ENCODE results near the gene SLC17A9.

SLC17A9 gene

DNA sequence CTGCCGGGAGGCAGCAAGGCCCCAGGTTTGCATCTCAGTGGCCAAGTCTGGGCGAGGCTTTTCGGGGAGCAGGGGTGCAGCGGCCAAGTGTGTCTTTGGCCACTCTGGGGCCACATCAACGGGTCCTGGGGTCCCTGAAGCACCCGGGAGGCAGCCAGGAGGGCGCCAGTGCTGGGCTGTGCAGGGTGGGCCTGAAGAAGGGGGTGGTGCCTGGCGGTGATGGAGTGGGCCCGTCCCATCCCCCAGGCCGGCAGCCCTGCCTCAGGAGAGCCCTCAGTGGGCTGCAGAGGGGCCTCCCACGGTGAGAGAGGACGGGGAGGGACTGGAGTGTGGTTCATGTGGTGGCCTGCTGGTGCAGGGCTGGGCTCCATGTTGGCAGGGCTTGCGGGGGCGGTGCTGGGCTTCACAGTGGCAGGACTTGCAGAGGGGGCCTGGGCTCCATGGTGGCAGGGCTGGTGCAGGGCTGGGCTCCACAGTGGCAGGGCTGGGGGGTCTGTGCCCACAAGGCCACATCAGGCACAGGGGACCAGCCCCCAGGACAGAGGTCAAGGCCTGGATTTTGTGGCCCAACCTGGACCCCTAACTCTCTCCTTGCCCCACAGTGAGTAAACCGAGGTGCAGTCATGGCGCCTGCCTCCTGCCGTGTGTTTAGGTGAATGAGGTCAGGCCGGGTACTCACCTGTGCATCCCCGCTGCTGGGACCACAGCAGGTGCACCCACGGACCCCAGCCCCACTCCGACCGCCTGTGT lies 64.7 kb downstream of the SLC17A9 start:
- no peak for DNase-seq (ENCODE audit: low read depth in 2 of 2)

GRCh38 chr20:63017826-63018411 lies 65.4 kb downstream of the SLC17A9 start:
- no peak for DNase-seq (ENCODE audit: low read depth in 2 of 2)

Data from stimulated activated CD8-positive, alpha-beta memory T cell treated with anti-CD3 and anti-CD28 coated beads, Interleukin-7, amount 100 ng/mL, for 4 hours (primary cell).